A673 (cell line): ENCODE results near the gene HNRNPUL1.

Experiments used
- EZH2 ChIP-seq: fragments of 200-600 bp; sonication (generic); IDR thresholded peaks from 2 replicates; pipeline ENCODE4 v1.6.1; 2017; ENCODE audit warnings: borderline replicate concordance, low read depth, mild to moderate bottlenecking, mixed read lengths, antibody characterized with exemption, low read length; ENCODE audit not compliant: poor library complexity, severe bottlenecking
- TF ChIP-seq, protein P1 (sequence below): fragments of 300-800, 200-600 bp; sonication (generic); conservative IDR thresholded peaks from 2 replicates; pipeline ENCODE4 v1.5.1; 2017; ENCODE audit warnings: low read depth, mild to moderate bottlenecking, antibody characterized with exemption, low read length, moderate library complexity, mixed read lengths

DNA sequence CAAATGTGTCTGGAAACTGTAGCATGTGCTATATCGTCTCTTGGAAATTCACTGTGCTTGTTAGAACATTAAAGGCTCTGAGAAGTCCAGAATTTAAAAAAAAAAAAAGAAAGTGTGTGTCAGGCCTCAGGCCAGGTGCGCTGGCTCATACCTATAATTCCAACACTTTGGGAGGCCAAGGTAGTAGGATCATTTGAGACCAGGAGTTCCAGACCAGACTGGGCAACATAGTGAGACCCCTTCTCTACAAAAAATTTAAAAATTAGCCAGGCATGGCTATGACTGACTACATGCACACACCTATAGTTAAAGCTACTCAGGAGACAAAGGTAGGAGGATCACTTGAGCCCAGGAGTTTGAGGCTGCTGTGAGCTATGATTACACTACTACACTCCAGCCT is 4.9 kb downstream of the HNRNPUL1 start:
- no peak for TF ChIP-seq EZH2
- TF ChIP-seq, protein P1, sequence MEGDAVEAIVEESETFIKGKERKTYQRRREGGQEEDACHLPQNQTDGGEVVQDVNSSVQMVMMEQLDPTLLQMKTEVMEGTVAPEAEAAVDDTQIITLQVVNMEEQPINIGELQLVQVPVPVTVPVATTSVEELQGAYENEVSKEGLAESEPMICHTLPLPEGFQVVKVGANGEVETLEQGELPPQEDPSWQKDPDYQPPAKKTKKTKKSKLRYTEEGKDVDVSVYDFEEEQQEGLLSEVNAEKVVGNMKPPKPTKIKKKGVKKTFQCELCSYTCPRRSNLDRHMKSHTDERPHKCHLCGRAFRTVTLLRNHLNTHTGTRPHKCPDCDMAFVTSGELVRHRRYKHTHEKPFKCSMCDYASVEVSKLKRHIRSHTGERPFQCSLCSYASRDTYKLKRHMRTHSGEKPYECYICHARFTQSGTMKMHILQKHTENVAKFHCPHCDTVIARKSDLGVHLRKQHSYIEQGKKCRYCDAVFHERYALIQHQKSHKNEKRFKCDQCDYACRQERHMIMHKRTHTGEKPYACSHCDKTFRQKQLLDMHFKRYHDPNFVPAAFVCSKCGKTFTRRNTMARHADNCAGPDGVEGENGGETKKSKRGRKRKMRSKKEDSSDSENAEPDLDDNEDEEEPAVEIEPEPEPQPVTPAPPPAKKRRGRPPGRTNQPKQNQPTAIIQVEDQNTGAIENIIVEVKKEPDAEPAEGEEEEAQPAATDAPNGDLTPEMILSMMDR = no peak
